NCI-H2029 treated with DMSO at 0.1 percent for 48 hours (cell line): ENCODE data around the gene PMPCB.
"Not testable (repeated sequence)": the region's sequence is repeated elsewhere in the genome, so short reads cannot be mapped to it uniquely, and the experiment has no call there.

Experiments
- DNase-seq: peaks from one replicate; lab custom pipeline; 2025; lab: John Stamatoyannopoulos, UW

PMPCB gene

DNA sequence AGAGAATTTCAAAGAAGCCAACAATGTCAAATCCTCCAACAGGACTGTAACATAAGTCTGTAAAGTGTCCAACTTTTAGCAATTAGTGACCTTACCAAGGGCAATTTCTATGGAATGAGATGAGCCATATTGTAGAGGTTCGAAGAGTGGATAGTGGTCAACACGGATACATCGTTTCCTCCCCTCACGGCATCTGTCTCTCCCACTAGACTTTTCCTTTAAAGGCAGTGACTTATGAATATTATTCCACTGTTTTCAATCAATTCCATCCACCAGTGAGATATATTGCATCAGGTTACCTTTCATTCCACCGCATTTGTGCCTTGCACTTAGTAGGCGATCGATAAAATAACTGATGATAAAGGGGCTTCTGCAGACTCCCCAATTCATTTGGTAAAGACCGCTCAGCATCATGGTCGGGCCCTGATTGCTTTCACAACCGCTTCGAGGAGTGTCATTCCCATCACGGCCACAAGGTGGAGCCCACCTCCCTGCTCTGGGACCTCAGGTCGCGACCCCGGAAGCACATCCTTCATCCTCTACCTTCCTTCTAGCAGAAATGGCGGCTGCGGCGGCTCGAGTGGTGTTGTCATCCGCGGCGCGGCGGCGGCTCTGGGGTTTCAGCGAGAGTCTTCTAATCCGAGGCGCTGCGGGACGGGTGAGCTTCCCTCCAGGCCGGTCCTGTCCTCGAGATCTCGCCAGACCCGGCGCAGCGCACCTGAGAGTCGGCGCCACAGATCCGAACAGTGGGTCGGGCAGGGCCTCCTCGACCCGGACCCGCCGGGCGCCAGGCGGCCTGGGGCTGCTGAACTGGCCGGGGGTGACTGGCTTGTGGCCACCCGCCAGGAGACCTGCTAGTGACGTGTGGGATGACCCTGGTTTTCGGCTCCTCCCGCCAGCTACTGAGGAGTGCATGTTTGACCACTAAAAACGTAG is at the start of gene PMPCB:
Gene PMPCB, plus strand, starts transcription at position 535 of the 936 bp plus-strand sequence. Its CDS starts 25 bp downstream, at position 560.
- DNase-seq: peak; percentile 69

GRCh38 chr7:103253699-103254506 is 43.3 kb upstream of the PMPCB start:
- peak; percentile 30 for DNase-seq

- not testable (repeated sequence) for DNase-seq
Observed at GRCh38 chr7:103264054-103264453, 33.2 kb upstream of the PMPCB start.

- not testable (repeated sequence) for DNase-seq
Observed at GRCh38 chr7:103266229-103266628, 31.0 kb upstream of the PMPCB start.

DNA sequence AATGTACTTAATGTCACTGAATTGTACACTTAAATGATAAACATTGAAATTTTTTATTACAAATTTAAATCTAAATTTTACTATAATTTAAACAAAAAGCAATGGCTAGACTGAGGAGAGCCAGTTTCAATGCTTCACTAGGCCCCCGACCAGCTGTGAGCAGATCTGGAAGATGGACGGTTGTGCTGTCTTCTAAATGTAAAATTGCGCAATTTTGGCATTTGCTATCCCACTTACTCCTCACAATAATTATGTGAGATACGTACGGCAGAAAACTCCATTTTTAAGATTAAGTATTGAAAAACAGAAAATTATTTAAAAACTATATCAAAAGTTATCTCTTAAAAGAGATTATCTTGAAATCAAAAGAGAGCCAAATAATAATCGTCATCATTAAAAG is 23.9 kb upstream of the PMPCB start:
- not testable (repeated sequence) for DNase-seq

- DNase-seq: not testable (repeated sequence)
Observed at GRCh38 chr7:103274867-103275266, 22.4 kb upstream of the PMPCB start.

GRCh38 chr7:103278195-103278594 is 19.0 kb upstream of the PMPCB start:
- DNase-seq: not testable (repeated sequence)

GRCh38 chr7:103279636-103279962 is 17.6 kb upstream of the PMPCB start:
- not testable (repeated sequence) for DNase-seq

DNA sequence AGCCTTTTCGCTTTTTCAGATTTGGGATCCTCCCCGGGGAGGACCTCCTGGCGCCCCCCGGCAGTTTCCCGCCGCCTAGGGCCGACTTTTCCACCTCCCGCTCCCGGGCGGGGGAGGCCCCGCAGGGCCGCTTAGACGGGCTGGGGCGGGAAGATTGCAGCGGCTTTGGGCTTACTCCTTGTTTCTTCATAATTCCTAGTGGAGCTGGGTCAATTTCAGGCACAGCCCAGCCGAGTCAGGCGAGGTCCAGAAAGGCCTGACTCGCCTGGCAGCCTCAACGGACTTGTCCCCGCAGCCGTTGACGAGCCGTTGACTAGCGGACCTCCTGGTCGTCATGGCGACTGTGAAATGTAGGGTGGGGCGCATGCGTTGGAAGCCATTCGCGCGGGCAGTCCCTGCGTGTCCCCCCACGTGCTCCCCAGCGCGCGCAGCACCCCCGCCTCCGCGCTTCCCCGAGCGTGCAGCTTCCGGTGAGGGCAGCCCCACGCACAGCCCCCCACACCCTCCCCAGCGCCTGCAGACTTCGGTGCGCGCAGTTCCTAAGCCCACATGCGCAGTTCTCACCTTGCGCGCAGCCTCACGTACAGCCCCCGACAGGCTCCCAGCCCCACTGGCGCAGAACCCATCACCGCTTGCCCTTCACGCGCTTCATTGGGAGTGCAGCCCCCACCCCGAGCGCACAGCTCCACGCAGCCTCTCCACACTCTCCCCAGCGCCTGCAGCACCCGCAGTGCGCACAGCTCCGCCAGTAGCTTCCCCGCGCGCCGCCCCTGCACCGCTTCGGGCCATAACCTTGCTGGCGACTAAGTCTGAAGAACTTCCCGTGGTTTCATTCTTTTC is 17.1 kb upstream of the PMPCB start:
- DNase-seq: peak; percentile 20

DNA sequence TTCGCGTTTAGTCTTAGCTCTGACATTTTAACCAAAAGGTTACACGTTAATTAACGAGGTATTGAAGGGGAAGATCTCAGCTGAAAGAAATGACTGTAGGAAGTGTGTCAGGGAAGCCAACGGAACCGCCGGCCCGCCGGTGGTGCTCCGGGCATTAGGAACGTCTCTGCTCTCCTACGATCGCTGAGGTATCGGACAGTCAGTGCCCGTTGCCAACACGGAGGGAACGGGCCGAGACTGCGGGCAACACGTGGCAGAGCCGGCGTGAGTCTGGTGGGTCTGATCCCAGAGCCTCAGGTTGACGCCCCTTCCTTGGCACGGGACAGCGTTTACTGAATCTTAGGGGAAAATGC is 16.5 kb upstream of the PMPCB start:
- DNase-seq: not testable (repeated sequence)

DNA sequence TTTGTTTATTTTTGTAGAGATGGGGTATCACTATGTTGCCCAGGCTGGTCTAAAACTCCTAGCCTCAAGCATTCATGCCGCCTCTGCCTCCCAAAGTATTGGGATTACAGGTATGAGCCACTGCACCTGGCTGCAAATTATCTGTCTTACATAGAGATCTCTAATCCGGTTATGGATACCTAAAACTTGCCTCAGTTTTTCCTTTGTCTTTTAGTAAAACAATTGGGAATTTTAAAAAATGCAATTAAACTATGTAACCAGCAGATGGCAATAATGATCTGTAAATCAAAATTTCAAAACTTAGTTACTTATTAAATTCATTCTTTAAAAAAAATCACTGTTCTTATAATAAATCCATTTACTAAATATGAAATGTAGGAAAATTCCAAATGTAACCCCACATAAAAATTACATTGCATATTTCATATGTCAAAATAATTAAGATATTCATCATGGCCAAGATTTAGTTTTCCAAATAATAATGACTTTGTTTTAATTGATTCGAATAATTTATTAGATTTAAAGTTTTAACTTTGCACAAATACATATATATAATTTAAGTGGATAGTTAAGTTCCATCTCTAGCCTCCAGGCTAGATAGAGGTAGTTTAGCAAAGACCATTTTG is 14.3 kb upstream of the PMPCB start:
- DNase-seq: not testable (repeated sequence)

- DNase-seq: no peak
Observed at GRCh38 chr7:103292122-103292521, 5.1 kb upstream of the PMPCB start.

GRCh38 chr7:103293526-103293925 is 3.7 kb upstream of the PMPCB start:
- DNase-seq: no peak

- DNase-seq: no peak
Observed at GRCh38 chr7:103297837-103298179, 573 bp downstream of the PMPCB start.

DNA sequence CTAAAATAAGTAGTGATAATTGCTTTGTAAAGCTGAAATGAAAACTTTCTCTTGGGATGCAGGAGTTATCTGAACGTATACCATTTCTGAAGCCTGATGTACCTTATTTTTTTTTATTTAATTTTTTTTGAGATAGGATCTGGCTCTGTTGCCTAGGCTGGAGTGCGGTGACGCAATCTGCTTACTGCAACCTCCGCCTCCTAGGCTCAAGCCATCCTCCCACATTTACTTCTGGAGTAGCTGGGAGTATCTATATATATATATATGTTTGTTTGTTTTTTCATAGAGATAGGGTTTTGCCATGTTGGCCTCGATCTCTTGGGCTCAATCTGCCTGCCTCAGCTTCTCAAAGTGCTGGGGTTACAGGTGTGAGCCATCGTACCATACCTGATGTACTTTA is 2.4 kb downstream of the PMPCB start:
- DNase-seq: no peak

GRCh38 chr7:103301441-103301840 is 4.2 kb downstream of the PMPCB start:
- DNase-seq: no peak

DNA sequence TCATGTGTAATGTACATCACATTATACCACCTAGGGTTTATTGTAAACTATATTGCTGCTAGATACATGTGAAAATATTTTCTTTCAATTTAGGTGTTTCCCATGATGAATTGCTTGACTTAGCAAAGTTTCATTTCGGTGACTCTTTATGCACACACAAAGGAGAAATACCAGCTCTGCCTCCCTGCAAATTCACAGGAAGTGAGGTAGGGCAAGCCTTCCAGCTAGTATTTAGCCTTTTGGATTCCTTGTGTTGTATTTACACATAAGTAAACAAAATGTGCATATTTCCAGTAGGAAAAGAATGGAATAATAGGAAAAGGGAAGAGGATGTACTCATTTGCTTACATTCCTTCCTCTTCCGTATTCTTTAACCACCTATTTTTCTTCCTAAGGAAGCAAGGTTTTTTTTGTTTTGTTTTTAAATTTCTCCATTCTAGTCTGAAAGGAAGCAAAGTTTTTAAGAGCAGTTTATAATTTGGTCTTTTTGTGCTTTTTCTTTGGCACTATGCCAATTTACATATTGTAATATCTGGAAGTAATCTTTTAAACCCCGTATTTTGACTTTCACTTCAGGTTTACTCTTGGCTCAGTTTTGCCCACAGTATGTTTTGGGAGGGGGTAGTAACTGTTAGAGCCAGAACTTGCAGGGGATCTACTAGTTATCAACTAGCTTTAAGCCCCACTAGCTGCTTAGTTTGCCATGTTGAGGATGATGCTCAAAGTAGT is 10.4 kb downstream of the PMPCB start:
- DNase-seq: no peak

DNA sequence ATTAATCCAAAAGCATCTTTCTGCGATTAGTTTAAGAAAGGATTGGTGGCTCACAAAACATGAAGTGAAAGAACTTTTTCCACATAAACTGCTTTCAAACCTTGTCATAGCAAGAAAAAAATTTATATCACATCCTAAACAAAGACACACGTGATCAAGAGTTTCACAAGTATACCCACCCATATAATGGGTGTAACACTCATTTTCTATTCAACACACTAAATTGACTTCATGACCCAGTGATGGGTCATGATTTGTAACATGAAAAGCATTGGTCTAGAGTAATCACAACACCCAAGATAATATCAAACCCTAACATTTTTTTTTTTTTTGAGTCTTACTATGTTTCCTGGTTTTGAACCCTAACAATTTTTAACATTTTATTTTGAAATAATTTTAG is 17.6 kb downstream of the PMPCB start:
- DNase-seq: no peak

GRCh38 chr7:103316380-103316941 is 19.2 kb downstream of the PMPCB start:
- DNase-seq: no peak

DNA sequence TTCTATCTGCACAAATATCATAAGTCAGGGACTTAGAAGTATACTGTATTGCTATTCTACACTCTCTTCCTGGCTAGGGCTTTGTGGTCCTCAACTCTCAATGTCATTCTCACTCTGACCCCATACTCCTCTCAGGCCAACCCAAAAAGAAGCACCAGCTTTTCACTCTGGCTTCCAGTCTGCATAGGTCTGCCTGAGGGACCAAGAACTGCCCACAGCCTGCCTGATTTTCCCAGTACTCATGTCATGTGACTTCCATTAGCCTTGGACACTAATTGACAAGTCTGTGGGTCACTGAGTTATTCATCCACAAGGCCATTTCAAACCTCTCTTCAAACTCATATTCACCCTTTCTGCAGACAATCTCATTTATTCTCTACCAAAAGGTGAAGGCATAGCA is 19.8 kb downstream of the PMPCB start:
- DNase-seq: no peak

- no peak for DNase-seq
Observed at GRCh38 chr7:103325744-103326143, 28.5 kb downstream of the PMPCB start.
